ENCODE measurements around the gene PRSS48.

The PRSS48 gene

GRCh38 chr4:151297170-151297569, 20.2 kb downstream of the PRSS48 start:
- no peaks in the 10 kb centered on the region for H3K9me3 ChIP-seq
- H3K27ac ChIP-seq, result no peak overlapping the region
- DNase-seq, result no peak
- peaks cover 0 to 22% (median 0%) of the 10 kb centered on the region in 4 donors for H3K4me1 ChIP-seq
- intact Hi-C loops (cut with DNase I; ENCODE audit: low total_unique reads), result no loop called here
- TF ChIP-seq CTCF (IDR thresholded peaks at IDR 0.05), result no peak
- H3K4me3 ChIP-seq, result no peak overlapping the region
- H3K36me3 ChIP-seq, result peaks cover 0 to 5% (median 0%) of the 10 kb centered on the region in 3 donors
- H3K27me3 ChIP-seq, result no peaks in the 10 kb centered on the region

- no peaks in the 10 kb centered on the region for H3K27me3 ChIP-seq
- no peak overlapping the region for H3K27ac ChIP-seq
- intact Hi-C loops (cut with DNase I; ENCODE audit: low total_unique reads), result no loop called here
- no peaks in the 10 kb centered on the region for H3K36me3 ChIP-seq
- TF ChIP-seq CTCF (IDR thresholded peaks at IDR 0.05), result no peak
- peaks cover 0 to 38% (median 9%) of the 10 kb centered on the region in 4 donors for H3K4me1 ChIP-seq
- H3K9me3 ChIP-seq, result no peaks in the 10 kb centered on the region
- no peak for DNase-seq
- H3K4me3 ChIP-seq, result no peak overlapping the region
These were observed 25.5 kb downstream of the PRSS48 start for GRCh38 chr4:151302432-151302831.

GRCh38 chr4:151304226-151304625, 27.3 kb downstream of the PRSS48 start:
- Histone ChIP-seq H3K4me1 (peaks cover 0 to 41% (median 9%) of the 10 kb centered on the region in 4 donors), H3K36me3 (no peaks in the 10 kb centered on the region), H3K4me3 (no peak overlapping the region), H3K27ac (peak overlapping the region in 1 of 2 donors; percentile 23), H3K27me3 (no peaks in the 10 kb centered on the region), H3K9me3 (no peaks in the 10 kb centered on the region)
- intact Hi-C loops (cut with DNase I; ENCODE audit: low total_unique reads), result no loop called here
- TF ChIP-seq CTCF (IDR thresholded peaks at IDR 0.05), result no peak
- DNase-seq, result no peak

GRCh38 chr4:151304755-151305154, 27.8 kb downstream of the PRSS48 start:
- no peak for DNase-seq
- intact Hi-C loops (cut with DNase I; ENCODE audit: low total_unique reads), result no loop called here

GRCh38 chr4:151310124-151310728, 33.3 kb downstream of the PRSS48 start:
- no peaks in the 10 kb centered on the region for H3K36me3 ChIP-seq
- intact Hi-C loops (cut with DNase I; ENCODE audit: low total_unique reads), result no loop called here
- peaks cover 0 to 63% (median 29%) of the 10 kb centered on the region in 4 donors for H3K4me1 ChIP-seq

More at GRCh38 chr4:151304755-151305154, 27.8 kb downstream of the PRSS48 start:
- TF ChIP-seq CTCF (IDR thresholded peaks at IDR 0.05), result no peak
- Histone ChIP-seq H3K9me3 (no peaks in the 10 kb centered on the region), H3K27ac (peak overlapping the region in 1 of 2 donors; percentile 23), H3K4me3 (no peak overlapping the region), H3K4me1 (peaks cover 0 to 46% (median 11%) of the 10 kb centered on the region in 4 donors), H3K36me3 (no peaks in the 10 kb centered on the region), H3K27me3 (no peaks in the 10 kb centered on the region)

More at GRCh38 chr4:151310124-151310728, 33.3 kb downstream of the PRSS48 start:
- no peak for DNase-seq
- no peaks in the 10 kb centered on the region for H3K9me3 ChIP-seq
- no peak for TF ChIP-seq CTCF (IDR thresholded peaks at IDR 0.05)
- H3K4me3 ChIP-seq, result no peak overlapping the region
- H3K27ac ChIP-seq, result no peak overlapping the region
- H3K27me3 ChIP-seq, result no peaks in the 10 kb centered on the region

All from tibial artery (tissue), 4 donors.